Measurements from ENCODE around the gene IGSF23. TPM values are rescaled to one million over a fixed set of nuclear protein-coding genes. Genes with fewer than 3 reads are reported as not detected.

The IGSF23 gene
- total and polyA plus RNA-seq, 2 of the 4 experiments (the other 2 are of a cell fraction), result 0.27 TPM; not detected in 1

DNA sequence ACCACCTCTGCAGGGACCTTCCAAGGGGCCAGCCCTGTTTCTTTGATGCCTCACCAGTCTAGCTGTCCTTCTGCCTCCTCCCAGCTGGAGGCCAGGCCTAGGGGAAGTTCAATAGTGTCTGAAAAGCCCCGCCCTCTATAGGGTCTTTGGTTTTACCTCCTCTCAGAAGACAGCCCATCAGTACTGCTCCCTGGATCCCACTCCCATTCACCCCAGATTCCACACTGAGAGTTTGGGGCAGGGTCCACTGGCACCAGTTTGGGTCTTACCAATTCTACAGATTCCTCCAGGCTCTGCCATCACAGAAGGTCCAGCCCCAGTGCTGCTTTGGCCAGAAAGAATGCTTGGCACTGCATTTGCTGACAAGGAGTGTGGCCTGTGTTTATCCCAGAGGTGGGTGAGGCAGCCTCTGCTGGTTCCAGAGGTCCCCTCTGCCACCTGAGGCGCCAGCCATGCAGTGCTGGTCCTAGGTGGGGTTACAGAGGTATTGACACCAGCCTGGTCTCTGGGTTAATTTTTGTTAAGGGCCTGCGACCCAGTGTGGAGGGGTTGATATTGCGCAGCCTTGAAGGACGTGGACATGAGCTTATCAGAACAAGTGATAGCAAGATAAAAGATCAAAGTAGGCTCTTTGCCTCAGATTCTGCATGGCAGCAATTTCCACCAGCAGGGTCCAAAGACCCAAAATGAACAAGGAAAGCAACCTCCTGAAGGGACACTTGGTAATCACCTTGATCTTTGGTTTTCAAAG lies 41.4 kb upstream of the IGSF23 start (continued):
- TF ChIP-seq RCOR1 (IDR thresholded peaks at IDR 0.05; ENCODE audit: insufficient replicate concordance, low read length) (no peak), POLR2A (IDR thresholded peaks at IDR 0.05; ENCODE audit: low read depth, low read length) (no peak), SMC3 (IDR thresholded peaks at IDR 0.05; ENCODE audit: low read depth, low read length) (no peak), MXI1 (IDR thresholded peaks at IDR 0.05; ENCODE audit: borderline replicate concordance, low read depth, low read length) (no peak), CEBPB (IDR thresholded peaks at IDR 0.05; ENCODE audit: low read depth, low read length) (no peak), FOS (IDR thresholded peaks at IDR 0.05; ENCODE audit: low read depth, low read length) (no peak)

DNA sequence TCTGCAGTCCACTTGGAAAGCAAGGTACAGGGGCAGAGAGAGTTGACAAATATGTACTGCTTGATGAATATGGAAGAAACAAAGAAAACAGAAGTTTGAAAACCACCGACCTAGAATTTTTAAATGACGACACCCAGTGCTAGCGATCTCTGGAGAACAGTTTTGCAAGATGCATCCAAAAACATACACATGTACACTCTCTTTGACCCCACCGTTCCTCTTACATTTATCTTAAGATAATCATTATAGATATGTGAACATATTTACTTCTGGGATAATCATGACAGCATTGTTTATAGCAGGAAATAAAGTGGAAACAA lies 40.8 kb upstream of the IGSF23 start:
- BruUV-seq (replicated peaks), result no TSS peak
- Histone ChIP-seq H3K27ac (ENCODE audit: insufficient read depth, low read length) (no peak overlapping the region), H3K4me2 (ENCODE audit: low read depth, low read length) (no peak overlapping the region), H2BK5ac (ENCODE audit: low read depth, low read length, poor library complexity, severe bottlenecking) (no peak overlapping the region), H3K36me3 (ENCODE audit: control insufficient read depth, insufficient read depth, low read length) (no peaks in the 10 kb centered on the region), H3K4me1 (ENCODE audit: control insufficient read depth, insufficient read depth, low read length) (peaks cover 3% of the 10 kb centered on the region; the same call in 1 of the 2 replicates), H2AK5ac (ENCODE audit: low read depth, low read length) (no peak overlapping the region), H3K23ac (ENCODE audit: low read depth, low read length) (no peak overlapping the region), H4K91ac (ENCODE audit: insufficient read depth, low read depth, low read length) (no peak overlapping the region), H4K8ac (ENCODE audit: low read depth in 2 of 2, low read length in 2 of 2) (no peak overlapping the region), H3K9me3 (ENCODE audit: control insufficient read depth, insufficient read depth, low read length) (no peaks in the 10 kb centered on the region), H2BK20ac (ENCODE audit: low read depth, low read length) (no peak overlapping the region), H2AFZ (replicated peaks; ENCODE audit: low read length, poor library complexity) (no peak overlapping the region), H3K4me3 (ENCODE audit: insufficient read depth, low read depth, low read length) (no peak overlapping the region), H3K56ac (ENCODE audit: extremely low read depth, insufficient read depth, low read length) (no peak overlapping the region), H2BK15ac (ENCODE audit: low read depth, low read length) (no peak overlapping the region), H3K9ac (ENCODE audit: low read depth, low read length) (no peak overlapping the region), H3K9me1 (ENCODE audit: insufficient read depth, low read length) (no peaks in the 10 kb centered on the region; the same call in 1 of the 2 replicates), H2AK9ac (replicated peaks; ENCODE audit: low read depth, low read length, poor library complexity) (no peak overlapping the region), H4K20me1 (ENCODE audit: insufficient read depth, low read length) (no peaks in the 10 kb centered on the region), H3K27me3 (ENCODE audit: control insufficient read depth, insufficient read depth, low read length) (peaks cover 1% of the 10 kb centered on the region; the same call in 1 of the 2 replicates), H4K5ac (ENCODE audit: low read depth, low read length) (no peak overlapping the region), H3K18ac (ENCODE audit: low read depth, low read length) (no peak overlapping the region), H3K14ac (replicated peaks; ENCODE audit: low read depth, low read length) (no peak overlapping the region), H3K4ac (ENCODE audit: low read depth, low read length) (no peak overlapping the region), H2BK120ac (ENCODE audit: low read depth, low read length) (0 out of 2 replicates have a peak overlapping the region, but pooled peaks have one; percentile 1), H3K79me1 (ENCODE audit: low read depth in 1 of 2, low read length in 2 of 2) (no peaks in the 10 kb centered on the region)
- ATAC-seq (ENCODE audit: low read depth) (no peak), DNase-seq (no peak)
- intact Hi-C loops (cut with micrococcal nuclease) (loop anchor here (5.0 to 10.0 kb wide), 3 partner anchors 190 to 382 kb away; partner anchors contain the start of genes CLPTM1 and NECTIN2), in situ Hi-C loops (cut with MboI; ENCODE audit: low sequenced_read_pairs) (loop anchor here (5.0 to 25.0 kb wide), 3 partner anchors 85 to 270 kb away; partner anchors contain the start of gene CBLC), dilution Hi-C loops (cut with HindIII; ENCODE audit: low sequenced_read_pairs, unreplicated experiment) (no loop called here)
- no CpG with 5 or more reads among the region's 4 CpGs for WGBS, 2 experiments (ENCODE audit: extremely low coverage in 2 of 2, insufficient read length in 1 of 2)
- POLR2A ChIA-PET (ENCODE audit: unreplicated experiment), result no interaction called here
- CTCF ChIA-PET, result no interaction called here
- TF ChIP-seq RFX5 (IDR thresholded peaks at IDR 0.05; ENCODE audit: low read depth, low read length) (no peak), NFE2L2 (IDR thresholded peaks at IDR 0.05; ENCODE audit: low read depth, low read length) (no peak), CEBPB (IDR thresholded peaks at IDR 0.05; ENCODE audit: low read depth, low read length) (no peak), MXI1 (IDR thresholded peaks at IDR 0.05; ENCODE audit: borderline replicate concordance, low read depth, low read length) (no peak), POLR2A (IDR thresholded peaks at IDR 0.05; ENCODE audit: low read depth, low read length) (no peak), BHLHE40 (IDR thresholded peaks at IDR 0.05; ENCODE audit: low read depth, low read length) (no peak), RCOR1 (IDR thresholded peaks at IDR 0.05; ENCODE audit: insufficient replicate concordance, low read length) (no peak), CHD1 (IDR thresholded peaks at IDR 0.05; ENCODE audit: low read depth, low read length) (no peak), MAZ (IDR thresholded peaks at IDR 0.05; ENCODE audit: borderline replicate concordance, low read depth, low read length) (no peak), MAFK (IDR thresholded peaks at IDR 0.05; ENCODE audit: low read depth, low read length) (no peak)
- TF ChIP-seq, protein P1, sequence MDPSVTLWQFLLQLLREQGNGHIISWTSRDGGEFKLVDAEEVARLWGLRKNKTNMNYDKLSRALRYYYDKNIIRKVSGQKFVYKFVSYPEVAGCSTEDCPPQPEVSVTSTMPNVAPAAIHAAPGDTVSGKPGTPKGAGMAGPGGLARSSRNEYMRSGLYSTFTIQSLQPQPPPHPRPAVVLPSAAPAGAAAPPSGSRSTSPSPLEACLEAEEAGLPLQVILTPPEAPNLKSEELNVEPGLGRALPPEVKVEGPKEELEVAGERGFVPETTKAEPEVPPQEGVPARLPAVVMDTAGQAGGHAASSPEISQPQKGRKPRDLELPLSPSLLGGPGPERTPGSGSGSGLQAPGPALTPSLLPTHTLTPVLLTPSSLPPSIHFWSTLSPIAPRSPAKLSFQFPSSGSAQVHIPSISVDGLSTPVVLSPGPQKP (IDR thresholded peaks at IDR 0.05; ENCODE audit: borderline replicate concordance, low read depth, low read length), result no peak
- TF ChIP-seq, protein P2, sequence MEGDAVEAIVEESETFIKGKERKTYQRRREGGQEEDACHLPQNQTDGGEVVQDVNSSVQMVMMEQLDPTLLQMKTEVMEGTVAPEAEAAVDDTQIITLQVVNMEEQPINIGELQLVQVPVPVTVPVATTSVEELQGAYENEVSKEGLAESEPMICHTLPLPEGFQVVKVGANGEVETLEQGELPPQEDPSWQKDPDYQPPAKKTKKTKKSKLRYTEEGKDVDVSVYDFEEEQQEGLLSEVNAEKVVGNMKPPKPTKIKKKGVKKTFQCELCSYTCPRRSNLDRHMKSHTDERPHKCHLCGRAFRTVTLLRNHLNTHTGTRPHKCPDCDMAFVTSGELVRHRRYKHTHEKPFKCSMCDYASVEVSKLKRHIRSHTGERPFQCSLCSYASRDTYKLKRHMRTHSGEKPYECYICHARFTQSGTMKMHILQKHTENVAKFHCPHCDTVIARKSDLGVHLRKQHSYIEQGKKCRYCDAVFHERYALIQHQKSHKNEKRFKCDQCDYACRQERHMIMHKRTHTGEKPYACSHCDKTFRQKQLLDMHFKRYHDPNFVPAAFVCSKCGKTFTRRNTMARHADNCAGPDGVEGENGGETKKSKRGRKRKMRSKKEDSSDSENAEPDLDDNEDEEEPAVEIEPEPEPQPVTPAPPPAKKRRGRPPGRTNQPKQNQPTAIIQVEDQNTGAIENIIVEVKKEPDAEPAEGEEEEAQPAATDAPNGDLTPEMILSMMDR (conservative IDR thresholded peaks at IDR 0.05; ENCODE audit: low read depth, low read length), result no peak

Data from IMR-90 (cell line).